Endothelial cell (in vitro differentiated cells): Measurements from ENCODE around the gene PEX7. TPM values are rescaled to one million over a fixed set of nuclear protein-coding genes. Genes with fewer than 3 reads are reported as not detected.

ENCODE experiments used
- DNase-seq: peaks from one replicate; pipeline ENCODE4 v3.0.0; 2021; ENCODE audit warnings: low spot score
- H3K27ac Mint-ChIP-seq: one replicate; pipeline ENCODE4 v1.8.0; 2021; ENCODE audit warnings: mixed read lengths, inconsistent platforms; ENCODE audit not compliant: unreplicated experiment
- H3K27me3 Mint-ChIP-seq: one replicate; pipeline ENCODE4 v1.8.0; 2021; ENCODE audit warnings: mild to moderate bottlenecking, moderate library complexity, mixed read lengths, inconsistent platforms; ENCODE audit not compliant: unreplicated experiment
- H3K36me3 Mint-ChIP-seq: one replicate; pipeline ENCODE4 v1.8.0; 2021; ENCODE audit warnings: mild to moderate bottlenecking, low read depth, mixed read lengths, inconsistent platforms; ENCODE audit not compliant: unreplicated experiment
- H3K4me1 Mint-ChIP-seq: one replicate; pipeline ENCODE4 v1.8.0; 2021; ENCODE audit warnings: mild to moderate bottlenecking, mixed read lengths, inconsistent platforms; ENCODE audit not compliant: unreplicated experiment
- H3K4me3 Mint-ChIP-seq: one replicate; pipeline ENCODE4 v1.8.0; 2021; ENCODE audit warnings: mild to moderate bottlenecking, mixed read lengths, inconsistent platforms; ENCODE audit not compliant: unreplicated experiment
- H3K9me3 Mint-ChIP-seq: one replicate; pipeline ENCODE4 v1.8.0; 2021; ENCODE audit warnings: mixed read lengths, inconsistent platforms; ENCODE audit not compliant: unreplicated experiment
- CTCF ChIP-seq: fragments of 200-600 bp; sonication (generic); IDR thresholded peaks from one replicate; pipeline ENCODE4 v1.5.0; 2021; ENCODE audit warnings: antibody characterized with exemption; ENCODE audit not compliant: unreplicated experiment
- total RNA-seq: library from RNA; stranded (reverse); fragmentation: NEBNext Ultra II Directional; extraction: Animal tissue kit (Norgen Biotek cat#: 25700); gene quantifications from one replicate; pipeline ENCODE4 v1.2.1, GENCODE V29; 2021; ENCODE audit not compliant: unreplicated experiment

The PEX7 gene
- total RNA-seq, 1 donor from 2014 or later: 3.7 TPM

- Mint-ChIP-seq H3K27me3 (peaks cover 2% of the 10 kb centered on the region), H3K27ac (no peak overlapping the region), H3K4me1 (peaks cover 3% of the 10 kb centered on the region), H3K9me3 (no peaks in the 10 kb centered on the region), H3K36me3 (no peaks in the 10 kb centered on the region), H3K4me3 (no peak overlapping the region)
- no peak for TF ChIP-seq CTCF
- no peak for DNase-seq
Observed at GRCh38 chr6:136816656-136817055, 5.7 kb upstream of the PEX7 start.

- no peak overlapping the region for H3K4me3 Mint-ChIP-seq
- DNase-seq: no peak
- peaks cover 7% of the 10 kb centered on the region for H3K4me1 Mint-ChIP-seq
- no peak for TF ChIP-seq CTCF
- H3K9me3 Mint-ChIP-seq: no peaks in the 10 kb centered on the region
- no peak overlapping the region for H3K27ac Mint-ChIP-seq
- H3K27me3 Mint-ChIP-seq: peaks cover 2% of the 10 kb centered on the region
- H3K36me3 Mint-ChIP-seq: no peaks in the 10 kb centered on the region
Observed at GRCh38 chr6:136820561-136820960, 1.8 kb upstream of the PEX7 start.

- Mint-ChIP-seq H3K27me3 (peaks cover 2% of the 10 kb centered on the region), H3K9me3 (no peaks in the 10 kb centered on the region), H3K36me3 (no peaks in the 10 kb centered on the region), H3K27ac (peak overlapping the region; percentile 73), H3K4me1 (peaks cover 7% of the 10 kb centered on the region), H3K4me3 (peak overlapping the region; percentile 90)
- DNase-seq: peak; percentile 5
- no peak for TF ChIP-seq CTCF
Observed at GRCh38 chr6:136822046-136822375, 381 bp upstream of the PEX7 start.

- Mint-ChIP-seq H3K9me3 (no peaks in the 10 kb centered on the region), H3K27me3 (peaks cover 2% of the 10 kb centered on the region), H3K4me3 (peak overlapping the region; percentile 90), H3K4me1 (peaks cover 7% of the 10 kb centered on the region), H3K36me3 (no peaks in the 10 kb centered on the region), H3K27ac (no peak overlapping the region)
- DNase-seq: no peak
- TF ChIP-seq CTCF: no peak
Observed at GRCh38 chr6:136823128-136823660, 802 bp downstream of the PEX7 start.

- H3K36me3 Mint-ChIP-seq: peaks cover 11% of the 10 kb centered on the region
- DNase-seq: no peak
- H3K27me3 Mint-ChIP-seq: peaks cover 4% of the 10 kb centered on the region
- TF ChIP-seq CTCF: no peak
- no peak overlapping the region for H3K4me3 Mint-ChIP-seq
- H3K9me3 Mint-ChIP-seq: peaks cover 4% of the 10 kb centered on the region
- H3K27ac Mint-ChIP-seq: no peak overlapping the region
- peaks cover 6% of the 10 kb centered on the region for H3K4me1 Mint-ChIP-seq
Observed at GRCh38 chr6:136826216-136826615, 3.8 kb downstream of the PEX7 start.
